ENCODE results near the gene GDPD4.

The GDPD4 gene

DNA sequence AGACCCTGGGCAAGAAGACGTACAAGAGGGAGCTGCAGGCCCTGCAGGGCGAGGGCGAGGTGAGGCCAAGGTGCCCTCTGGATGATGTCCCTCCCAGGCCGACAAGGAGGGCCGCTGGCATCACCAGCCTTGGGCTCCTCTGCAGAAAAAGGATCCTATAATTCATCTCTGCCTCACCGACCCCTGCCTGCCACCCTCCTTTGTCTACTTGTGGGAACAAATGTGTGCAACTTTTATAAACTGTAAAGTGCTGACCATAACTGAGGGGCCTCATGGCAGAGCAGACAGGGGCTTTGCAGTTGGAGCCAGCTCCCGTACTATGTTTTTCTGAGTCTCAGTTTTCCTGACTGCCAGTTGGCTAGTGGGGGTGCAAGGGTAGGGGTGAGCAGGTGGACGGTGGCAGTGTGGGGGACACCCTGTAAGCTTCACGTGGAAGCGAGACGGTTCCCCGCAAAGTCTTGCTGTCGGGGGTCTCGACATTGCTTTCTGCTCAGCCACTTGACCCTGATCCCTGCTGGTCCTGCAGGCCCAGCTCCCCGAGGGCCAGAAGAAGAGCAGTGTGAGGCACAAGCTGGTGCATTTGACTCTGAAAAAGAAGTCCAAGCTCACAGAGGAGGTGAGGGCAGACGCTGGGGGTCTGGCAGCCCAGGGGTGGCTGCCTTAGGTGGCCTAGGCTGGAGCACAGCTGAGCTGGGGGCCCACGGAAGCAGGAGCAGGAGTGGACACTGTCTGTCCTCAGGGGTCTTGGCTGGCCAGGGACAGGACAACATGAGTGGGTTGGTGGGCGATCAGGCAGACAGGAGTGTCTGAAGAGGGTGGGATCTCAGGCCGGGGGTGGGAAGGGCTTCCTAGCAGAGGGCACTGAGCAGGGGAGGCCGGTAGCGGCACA, 118.7 kb downstream of the GDPD4 start:
- no peak for DNase-seq (ENCODE audit: extremely low spot score)
- ChIA-PET CTCF (interaction anchor here (1.1 to 1.7 kb wide), 2 partner anchors 55 to 360 kb away, joined by 3 to 5 read pairs; partner anchors contain the start of gene MYO7A), POLR2A (no interaction called here)
- no peak for TF ChIP-seq CTCF (IDR thresholded peaks at IDR 0.05; ENCODE audit: control extremely low read depth, extremely low read depth, low read depth, missing control alignments)

GRCh38 chr11:77181799-77182541, 119.5 kb downstream of the GDPD4 start:
- POLR2A ChIA-PET, result no interaction called here
- CTCF ChIA-PET, result interaction anchor here (1.1 to 1.7 kb wide), 2 partner anchors 55 to 361 kb away, joined by 3 to 5 read pairs; partner anchors contain the start of gene MYO7A
- TF ChIP-seq CTCF (IDR thresholded peaks at IDR 0.05; ENCODE audit: control extremely low read depth, extremely low read depth, low read depth, missing control alignments), result no peak
- no peak for DNase-seq (ENCODE audit: extremely low spot score)

DNA sequence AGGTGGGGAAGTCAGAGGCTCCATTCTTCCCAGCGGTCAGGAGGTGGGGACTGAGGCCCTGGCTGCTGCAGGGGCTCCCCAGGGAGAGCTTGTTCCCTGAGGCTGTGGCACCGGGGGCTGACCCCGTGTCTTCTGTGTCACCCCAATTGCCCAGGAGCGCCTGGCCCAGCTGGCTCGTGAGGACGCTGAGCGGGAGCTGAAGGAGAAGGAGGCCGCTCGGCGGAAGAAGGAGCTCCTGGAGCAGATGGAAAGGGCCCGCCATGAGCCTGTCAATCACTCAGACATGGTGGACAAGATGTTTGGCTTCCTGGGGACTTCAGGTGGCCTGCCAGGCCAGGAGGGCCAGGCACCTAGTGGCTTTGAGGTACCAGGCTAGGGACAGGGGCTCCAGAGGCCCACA, 120.3 kb downstream of the GDPD4 start:
- DNase-seq (ENCODE audit: extremely low spot score), result no peak
- ChIA-PET POLR2A (no interaction called here), CTCF (no interaction called here)
- no peak for TF ChIP-seq CTCF (IDR thresholded peaks at IDR 0.05; ENCODE audit: control extremely low read depth, extremely low read depth, low read depth, missing control alignments)

- no peak for DNase-seq (ENCODE audit: extremely low spot score)
- ChIA-PET CTCF (interaction anchor here (1.2 kb wide), 1 partner anchor 54 kb away, joined by 3 read pairs; no protein-coding TSS in a partner anchor), POLR2A (no interaction called here)
- TF ChIP-seq CTCF (IDR thresholded peaks at IDR 0.05; ENCODE audit: control extremely low read depth, extremely low read depth, low read depth, missing control alignments), result no peak
Measured at GRCh38 chr11:77180346-77180745, 121.1 kb downstream of the GDPD4 start.

GRCh38 chr11:77179681-77180080, 121.8 kb downstream of the GDPD4 start:
- CTCF ChIA-PET, result interaction anchor here (1.2 kb wide), 1 partner anchor 53 kb away, joined by 3 read pairs; no protein-coding TSS in a partner anchor
- DNase-seq (ENCODE audit: extremely low spot score), result no peak
- TF ChIP-seq CTCF (IDR thresholded peaks at IDR 0.05; ENCODE audit: control extremely low read depth, extremely low read depth, low read depth, missing control alignments), result no peak
- POLR2A ChIA-PET, result no interaction called here

DNA sequence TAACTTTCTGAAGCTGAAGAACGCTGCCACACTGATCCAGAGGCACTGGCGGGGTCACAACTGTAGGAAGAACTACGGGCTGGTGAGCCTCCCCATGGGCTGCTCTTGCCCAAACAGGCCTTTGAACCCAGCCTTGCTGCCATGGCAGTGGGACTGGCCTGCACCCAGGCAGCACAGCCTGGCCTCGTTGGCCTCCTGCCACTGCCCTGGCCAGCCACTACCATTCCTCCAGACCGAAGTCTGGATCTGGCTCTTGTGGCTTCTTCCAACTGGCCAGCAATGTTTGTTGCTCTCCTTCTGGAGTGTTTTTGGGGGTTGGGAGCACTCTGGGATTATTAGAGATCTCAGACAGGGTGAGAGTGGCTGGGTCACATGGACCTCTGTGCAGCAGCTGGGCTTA, 122.4 kb downstream of the GDPD4 start:
- CTCF ChIA-PET, result interaction anchor here (0.8 to 1.1 kb wide), 2 partner anchors 9 to 480 kb away, joined by 3 read pairs; no protein-coding TSS in a partner anchor
- POLR2A ChIA-PET, result no interaction called here
- no peak for TF ChIP-seq CTCF (IDR thresholded peaks at IDR 0.05; ENCODE audit: control extremely low read depth, extremely low read depth, low read depth, missing control alignments)
- DNase-seq (ENCODE audit: extremely low spot score), result no peak

Measured in GM10248 (cell line).